ENCODE measurements around the gene MRPL38. TPM values are rescaled to one million over a fixed set of nuclear protein-coding genes. Genes with fewer than 3 reads are reported as not detected.
"Not testable (repeated sequence)": the region's sequence is repeated elsewhere in the genome, so short reads cannot be mapped to it uniquely, and the experiment has no call there.

The MRPL38 gene
- total RNA-seq, 1 donor from 2014 or later, result 76.3 TPM

DNA sequence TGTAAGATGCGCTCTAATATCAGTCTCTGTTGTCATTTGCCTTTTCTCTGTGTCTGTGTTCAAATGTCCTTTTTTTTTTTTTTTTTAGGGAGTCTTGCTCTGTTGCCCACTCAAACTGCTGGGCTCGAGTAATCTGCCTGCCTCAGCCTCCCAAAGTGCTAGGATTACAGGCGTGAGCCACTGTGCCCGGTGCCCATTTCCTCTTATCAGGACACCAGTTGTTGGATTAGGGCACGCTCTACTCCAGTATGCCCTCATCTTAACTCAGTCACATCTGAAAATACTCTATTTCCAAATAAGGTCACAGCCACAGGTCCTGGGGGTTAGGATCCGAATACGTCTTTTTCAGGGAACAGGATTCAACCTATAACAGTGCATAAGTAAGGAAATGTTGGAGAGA lies 24.4 kb downstream of the MRPL38 start:
- intact Hi-C loops (cut with DNase I), result no loop called here
- no peak for DNase-seq (ENCODE audit: low spot score)

DNA sequence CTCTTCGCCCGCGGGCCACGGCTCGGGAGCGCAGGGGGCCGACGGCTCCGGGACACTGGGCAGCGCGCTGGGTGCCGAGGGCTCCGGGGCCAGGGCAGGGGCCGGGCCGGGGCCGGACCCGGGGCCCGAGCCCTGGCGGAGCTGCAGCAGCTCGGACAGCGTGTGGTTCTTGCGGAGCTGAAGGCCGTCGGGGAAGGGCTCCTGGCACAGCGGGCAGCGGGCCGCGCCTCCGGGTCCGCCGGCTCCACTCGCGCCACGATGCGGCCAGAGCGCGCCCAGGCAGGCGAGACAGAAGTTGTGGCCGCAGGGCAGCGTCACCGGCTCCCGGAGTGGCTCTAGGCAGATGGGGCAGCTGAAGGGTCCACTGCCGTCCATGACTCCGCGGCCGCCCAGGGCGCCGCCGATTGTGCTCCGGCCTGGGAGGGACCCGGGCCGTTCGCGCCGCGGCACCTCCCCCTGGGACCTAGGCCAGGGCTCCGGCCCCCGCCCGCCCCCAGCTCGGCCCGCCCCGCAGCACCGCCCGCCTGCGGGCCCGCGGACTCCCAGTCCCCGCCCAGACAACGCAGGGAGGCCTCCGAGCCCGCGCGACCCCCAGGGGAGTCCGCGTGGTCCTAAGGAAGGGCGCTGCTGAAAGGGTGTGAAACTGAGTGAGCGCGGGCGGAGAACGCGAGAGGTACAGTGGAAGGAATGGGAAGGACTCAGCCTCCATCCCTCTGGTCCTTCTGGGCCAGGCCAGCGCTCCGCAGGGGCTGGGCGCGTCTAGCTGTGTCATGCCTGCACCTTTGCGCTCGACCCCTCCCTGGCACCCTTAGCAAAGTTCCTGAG lies 26.3 kb downstream of the MRPL38 start, which contains the start of gene TRIM47:
TSS of gene TRIM47 (minus strand) at position 408 of the 825 bp plus-strand sequence. CDS start at position 375, 33 bp downstream.
- intact Hi-C loops (cut with DNase I), result no loop called here
- no peak for DNase-seq (ENCODE audit: low spot score)

DNA sequence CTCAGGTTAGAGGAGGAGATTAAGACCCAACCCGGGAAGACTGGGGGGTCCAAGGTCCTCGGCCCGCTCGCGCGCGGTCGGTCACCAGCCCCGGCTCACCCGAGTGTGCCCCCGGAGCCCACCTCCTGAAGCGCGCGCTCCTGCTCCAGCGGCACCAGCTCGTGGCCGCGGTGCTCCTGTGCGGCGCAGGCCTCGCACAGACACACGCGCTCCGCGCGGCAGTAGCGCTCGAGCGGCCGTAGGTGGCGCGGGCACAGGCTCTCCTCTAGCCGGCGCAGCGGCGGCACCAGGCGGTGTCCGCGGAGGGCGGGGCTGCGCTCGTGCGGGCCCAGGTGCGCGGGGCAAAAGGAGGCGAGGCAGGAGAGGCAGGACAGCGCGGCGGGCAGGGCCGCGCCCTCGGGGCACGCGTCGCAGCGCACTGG lies 26.9 kb downstream of the MRPL38 start:
- no peak for DNase-seq (ENCODE audit: low spot score)
- intact Hi-C loops (cut with DNase I), result loop anchor here (1.0 to 2.0 kb wide), 4 partner anchors 19 to 93 kb away; partner anchors contain the start of genes TRIM65, UNK and WBP2

DNA sequence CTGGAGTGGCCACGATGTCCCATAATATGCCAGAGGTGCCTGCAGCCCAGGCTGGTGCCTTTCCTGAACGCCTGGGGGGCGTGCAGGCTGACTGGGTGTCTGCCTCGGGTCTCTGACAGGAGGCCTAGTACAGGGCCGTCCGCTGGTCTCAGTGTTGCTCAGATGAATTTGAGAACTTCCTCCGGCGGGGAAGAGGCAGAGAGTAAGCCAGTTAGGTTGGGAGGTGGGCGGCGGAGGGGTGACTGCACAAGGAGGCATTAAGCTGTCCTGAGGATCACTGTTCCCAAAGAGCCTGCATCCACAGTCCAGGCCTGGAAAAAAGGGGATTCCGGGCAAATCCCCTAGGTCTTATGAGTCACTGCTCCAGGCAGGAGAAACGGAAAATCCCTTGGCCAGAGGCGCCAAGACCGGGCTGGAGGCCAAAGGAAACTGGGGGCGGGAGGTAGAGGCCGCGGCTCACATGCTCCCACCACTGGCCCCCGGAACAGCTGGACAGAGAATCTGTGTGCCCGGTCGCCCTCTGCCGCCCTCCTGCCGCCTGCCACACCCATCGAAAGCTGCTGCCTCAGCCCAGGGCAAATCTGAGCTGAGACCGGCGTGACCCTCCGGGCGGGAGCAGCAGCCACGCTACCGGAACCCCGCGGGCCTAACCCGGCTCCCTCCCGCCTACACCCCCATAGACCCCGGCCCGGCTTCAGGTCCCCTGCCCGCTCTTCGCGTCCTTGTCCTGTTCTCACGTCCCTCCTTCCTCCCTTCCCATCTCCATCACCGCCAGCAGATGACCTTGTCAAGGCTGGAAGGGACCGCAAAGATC lies 27.5 kb downstream of the MRPL38 start:
- DNase-seq (ENCODE audit: low spot score), result peak; percentile 97
- intact Hi-C loops (cut with DNase I), result loop anchor here (1.0 to 2.0 kb wide), 4 partner anchors 19 to 93 kb away; partner anchors contain the start of genes TRIM65, UNK and WBP2

DNA sequence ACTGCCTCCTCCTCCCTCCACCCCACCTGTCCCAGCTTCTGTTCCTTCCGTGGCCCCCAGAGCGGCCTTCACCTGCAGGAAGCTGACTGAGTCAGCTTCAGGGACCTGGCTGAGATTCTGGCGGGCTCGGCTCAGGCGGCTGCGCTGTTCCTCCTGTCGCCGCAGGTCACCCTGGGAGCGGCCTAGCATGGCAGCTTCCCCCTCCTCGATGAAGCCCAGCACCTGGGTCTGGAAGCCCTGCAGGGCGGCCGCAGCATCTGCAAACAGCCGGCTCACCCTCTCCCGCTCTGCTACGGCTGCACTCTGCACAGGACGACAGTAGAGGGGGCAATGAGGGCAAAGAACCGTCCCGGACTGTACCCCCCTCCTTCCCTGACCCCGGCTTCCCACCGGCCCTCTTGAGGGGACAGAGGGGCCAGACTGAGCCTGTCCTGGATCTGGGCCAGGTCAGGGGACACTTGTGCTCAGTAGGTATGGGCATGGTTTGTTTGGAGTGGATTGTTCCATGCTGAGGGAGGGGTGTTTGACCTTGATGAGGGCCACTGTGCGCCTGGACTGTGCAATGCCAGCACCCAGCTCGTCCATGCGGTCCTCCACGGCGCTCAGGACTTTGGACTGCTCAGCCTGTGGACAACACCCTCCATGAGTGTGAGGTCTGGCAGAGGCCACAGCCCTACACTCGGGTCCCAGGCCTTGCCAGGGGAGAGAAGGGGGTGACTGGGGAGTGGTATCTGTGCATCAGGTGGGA lies 28.3 kb downstream of the MRPL38 start:
- intact Hi-C loops (cut with DNase I), result loop anchor here (2.0 kb wide), 1 partner anchor 68 kb away; no protein-coding TSS in a partner anchor
- DNase-seq (ENCODE audit: low spot score), result no peak

DNA sequence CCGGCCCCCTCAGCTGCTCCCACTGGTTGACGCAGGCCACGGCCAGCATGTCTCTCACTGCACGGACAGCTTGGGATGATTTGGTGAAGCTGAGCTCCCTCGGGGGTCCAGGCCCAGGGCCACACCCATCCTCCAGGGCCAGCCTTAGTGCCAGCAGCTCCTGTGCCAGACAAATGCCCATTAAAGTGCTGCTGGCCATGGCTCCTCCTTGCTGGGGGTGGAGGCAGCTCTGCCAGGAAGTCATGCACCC lies 28.8 kb downstream of the MRPL38 start:
- no peak for DNase-seq (ENCODE audit: low spot score)
- intact Hi-C loops (cut with DNase I), result loop anchor here (2.0 kb wide), 1 partner anchor 67 kb away; no protein-coding TSS in a partner anchor

DNA sequence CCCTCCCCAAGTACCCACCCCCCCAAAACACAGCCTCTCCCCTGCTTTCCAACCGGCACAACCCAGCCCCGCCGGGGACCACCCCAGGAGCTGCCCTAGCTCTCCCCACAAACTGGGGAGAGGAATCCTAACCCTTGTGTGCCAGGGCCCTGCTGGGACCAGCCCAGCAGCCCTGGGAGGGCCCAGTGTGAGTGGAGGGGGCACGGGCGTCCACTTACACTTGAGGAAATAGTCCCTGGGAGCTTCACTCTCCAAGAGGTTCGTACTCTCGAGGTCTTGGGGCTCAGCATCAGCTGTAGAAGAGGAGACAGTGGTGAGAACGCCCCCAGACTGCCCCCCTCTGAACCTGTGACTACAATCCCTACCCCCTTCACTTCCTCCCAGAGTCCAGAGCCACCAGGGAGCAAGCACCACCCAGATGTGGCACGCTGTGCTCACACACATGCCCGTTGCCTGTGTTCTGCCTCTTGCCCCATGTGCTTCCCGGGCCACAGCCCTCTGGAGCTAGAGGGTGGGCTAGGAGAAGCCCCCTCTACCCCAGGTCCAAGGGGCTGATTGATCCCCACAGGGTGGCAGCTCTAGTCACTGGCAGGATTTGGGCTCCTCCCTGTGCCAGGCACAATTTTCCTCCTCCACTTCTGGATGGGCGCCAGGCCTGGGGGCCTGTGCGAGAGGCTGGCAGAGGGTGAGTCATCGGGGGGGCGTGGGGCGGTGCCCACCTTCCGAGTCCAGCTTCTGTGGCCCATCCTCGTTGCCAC lies 29.3 kb downstream of the MRPL38 start:
- intact Hi-C loops (cut with DNase I), result no loop called here
- no peak for DNase-seq (ENCODE audit: low spot score)

DNA sequence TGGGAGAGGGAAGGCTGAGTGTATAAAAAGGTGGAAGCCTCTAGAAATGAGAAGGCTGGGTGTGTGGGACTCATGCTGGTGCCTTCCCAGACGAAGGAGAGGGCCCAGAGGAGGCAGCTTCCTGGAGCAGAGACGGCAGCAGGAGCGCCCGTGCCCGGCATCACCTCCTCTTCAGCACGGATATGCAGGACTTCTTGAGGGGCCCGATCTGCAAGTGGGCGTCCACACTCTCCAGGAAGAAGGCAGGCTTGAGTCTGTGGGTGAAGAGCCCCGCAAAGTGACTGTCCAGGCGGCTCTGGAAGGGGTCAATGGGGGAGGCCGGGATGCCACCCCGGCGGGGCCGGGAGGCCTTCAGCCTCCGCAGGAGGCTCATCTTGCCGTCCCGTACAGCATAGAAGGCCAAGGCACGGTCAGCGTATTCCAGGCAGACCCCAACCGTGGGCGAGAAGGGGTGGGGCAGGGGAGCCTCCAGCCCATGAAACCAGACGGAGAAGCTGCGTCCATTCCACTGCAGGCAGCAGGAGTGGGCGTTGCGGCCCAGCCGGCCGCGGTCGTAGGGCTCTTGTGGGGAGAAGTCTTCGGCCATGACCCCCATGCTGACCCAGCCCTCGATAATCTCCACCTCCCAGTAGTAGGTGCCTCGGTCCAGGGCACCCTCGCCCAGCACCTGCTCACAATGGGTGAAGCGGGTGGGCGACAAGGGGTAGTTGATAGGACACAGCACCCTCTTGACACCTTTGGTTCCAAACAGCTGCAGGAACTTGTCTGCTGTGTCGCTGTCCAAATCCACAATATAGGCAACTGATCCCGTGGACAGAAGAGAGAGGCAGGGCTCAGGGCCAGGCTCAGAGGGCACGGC lies 30.1 kb downstream of the MRPL38 start:
- no peak for DNase-seq (ENCODE audit: low spot score)
- intact Hi-C loops (cut with DNase I), result no loop called here

DNA sequence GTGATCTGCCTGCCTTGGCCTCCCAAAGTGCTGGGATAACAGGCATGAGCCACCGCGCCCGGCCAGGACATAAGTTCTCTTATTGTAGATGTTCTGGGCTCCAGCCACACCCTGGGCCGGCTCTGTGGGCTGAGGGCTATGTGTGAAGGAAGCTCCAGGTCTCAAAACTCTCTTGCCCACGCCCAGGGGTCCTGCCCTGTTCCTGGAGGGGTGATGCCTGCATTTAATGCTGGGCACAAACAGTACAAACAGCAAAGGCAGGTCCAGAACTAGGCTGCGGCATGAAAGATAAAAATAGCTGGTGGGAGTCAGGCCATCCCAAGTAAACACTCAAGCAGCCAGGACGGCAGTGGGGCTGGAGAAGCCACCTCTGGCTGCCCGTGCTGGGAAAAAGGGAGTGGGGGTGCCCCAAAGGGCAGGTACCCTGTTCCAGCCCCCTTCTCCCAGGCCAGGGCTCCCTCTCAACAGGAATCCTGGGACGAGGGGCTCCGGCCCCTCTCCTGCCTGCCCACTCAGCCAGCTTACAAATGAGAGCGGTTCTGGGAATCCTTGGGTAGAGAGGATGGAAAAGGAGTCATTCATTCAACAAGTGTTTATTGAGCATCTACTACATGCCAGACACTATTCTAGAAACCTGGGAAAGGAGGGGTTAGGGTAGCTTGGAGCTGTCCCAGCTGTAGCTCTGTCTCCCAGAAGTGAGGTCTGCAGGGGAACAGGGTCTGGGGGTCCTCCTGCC lies 30.9 kb downstream of the MRPL38 start:
- DNase-seq (ENCODE audit: low spot score), result no peak
- intact Hi-C loops (cut with DNase I), result no loop called here

DNA sequence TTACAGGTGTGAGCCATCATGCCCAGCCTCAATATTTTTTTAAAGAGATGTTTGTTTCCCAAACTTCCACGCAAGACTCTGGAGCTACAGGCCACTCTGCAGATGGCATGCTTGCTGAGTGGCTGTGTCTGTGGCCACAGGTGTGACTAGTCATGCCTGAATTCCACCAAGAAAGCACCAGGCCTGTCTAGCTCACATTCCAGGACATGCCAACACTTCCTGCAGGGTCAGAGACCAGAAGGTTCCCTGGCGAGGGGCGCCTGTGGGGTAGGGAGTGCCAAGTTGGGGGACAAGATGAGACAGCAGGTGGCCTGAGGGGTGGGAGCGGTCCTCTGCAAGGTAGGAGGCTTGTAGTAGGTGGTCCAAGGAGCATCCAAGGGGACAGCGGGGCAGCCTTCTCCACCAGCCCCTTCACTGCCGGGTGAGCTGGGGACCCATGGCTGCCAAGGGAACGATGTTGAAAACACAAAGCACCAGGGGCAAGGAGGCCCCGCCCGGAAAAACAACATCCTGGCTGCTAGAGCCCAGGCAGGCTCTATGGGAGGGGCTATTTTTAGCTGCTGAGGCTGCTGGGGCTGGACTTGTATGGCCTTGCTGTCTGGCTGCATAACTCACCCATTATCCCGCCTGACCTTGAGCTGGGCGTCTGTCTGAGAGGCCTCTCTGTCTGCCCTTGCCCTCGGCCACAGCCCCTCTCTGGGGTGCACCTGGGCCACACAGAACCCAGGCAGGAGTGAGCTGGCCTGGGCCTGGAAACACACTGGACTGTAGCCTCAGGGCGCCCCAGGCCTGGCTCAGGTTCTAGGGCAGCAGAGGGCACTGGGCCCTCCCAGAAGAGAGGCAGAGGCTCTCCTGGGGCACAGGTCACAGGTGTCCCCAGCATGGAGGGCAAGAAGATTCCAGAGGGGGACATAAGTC lies 32.0 kb downstream of the MRPL38 start:
- intact Hi-C loops (cut with DNase I), result no loop called here
- peak; percentile 88 for DNase-seq (ENCODE audit: low spot score)

DNA sequence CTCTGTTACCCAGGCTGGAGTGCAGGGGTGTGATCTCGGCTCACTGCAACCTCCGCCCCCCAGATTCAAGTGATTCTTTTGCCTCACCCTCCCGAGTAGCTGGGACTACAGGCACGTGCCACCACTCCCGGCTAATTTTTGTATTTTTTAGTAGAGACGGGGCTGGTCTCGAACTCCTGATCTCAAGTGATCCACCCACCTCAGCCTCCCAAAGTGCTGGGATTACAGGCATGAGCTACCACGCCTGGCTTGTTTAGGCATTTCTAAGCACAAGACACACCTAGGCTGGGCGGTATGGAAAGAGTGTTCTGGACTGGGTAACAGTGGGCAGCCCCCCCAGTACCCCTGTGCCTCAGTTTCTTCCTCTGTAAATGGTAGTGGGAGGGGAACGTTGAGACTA lies 34.5 kb downstream of the MRPL38 start:
- DNase-seq (ENCODE audit: low spot score); intact Hi-C loops (cut with DNase I): not testable (repeated sequence)

DNA sequence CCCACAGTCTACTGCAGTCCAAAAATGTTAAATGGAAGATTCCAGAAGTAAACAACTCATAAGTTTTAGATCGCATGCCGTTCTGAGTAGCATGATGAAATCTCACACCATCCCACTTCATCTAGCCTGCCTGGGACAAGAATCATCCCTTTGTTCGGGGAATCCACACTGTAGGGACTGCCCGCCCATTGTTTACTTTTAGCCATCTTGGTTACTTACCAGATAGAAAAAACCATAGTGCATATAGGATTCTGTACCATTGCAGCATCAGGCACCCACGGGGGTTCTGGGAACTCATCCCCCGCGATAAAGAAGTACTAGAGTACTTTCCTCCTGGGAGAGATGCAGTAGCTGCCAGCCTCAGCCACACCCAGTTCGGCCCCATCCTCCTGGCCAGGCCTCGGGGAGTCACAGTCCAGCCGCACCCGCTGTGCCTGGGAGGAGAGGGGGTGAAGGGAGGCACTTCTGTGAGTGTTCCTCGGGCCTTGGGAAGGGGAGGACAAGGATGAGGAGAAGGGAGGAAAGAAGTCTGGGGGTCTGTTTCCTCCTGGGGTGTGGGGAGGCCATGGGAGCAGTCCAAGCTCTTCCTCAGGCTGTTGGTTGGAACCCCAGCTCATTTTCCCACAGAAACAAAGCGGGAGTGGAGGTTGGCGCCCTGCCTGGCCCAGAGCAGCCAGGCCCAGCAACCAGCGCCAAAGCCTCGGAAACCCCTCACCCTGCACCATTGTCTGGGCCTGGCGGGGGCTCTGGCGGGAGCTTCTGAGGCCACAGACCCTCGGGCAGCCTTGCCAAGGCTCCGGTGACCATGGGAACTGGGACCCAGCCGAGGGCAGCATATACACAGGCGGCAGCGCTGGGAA lies 35.2 kb downstream of the MRPL38 start:
- no peak for DNase-seq (ENCODE audit: low spot score)
- intact Hi-C loops (cut with DNase I), result no loop called here

DNA sequence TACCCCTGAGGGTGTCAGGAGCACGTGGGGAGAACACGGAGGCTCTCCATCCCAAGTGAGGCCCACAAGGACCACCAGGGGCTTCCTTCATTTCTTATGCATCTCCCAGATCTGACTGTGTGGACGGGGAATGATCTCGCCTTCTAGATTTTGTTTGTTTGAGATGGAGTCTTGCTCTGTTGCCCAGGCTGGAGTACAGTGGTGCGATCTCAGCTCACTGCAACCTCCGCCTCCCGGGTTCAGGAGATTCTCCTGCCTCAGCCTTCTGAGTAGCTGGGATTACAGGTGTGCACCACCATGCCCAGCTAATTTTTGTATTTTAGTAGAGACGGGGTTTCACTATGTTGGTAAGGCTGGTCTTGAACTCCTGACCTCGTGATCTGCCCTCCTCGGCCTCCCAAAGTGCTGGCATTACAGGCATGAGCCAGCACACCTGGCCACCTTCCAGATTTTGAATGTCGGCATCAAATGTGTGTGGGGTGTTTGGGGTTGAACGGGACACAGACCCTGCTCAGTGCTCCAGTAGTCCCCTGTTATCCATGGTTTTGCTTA lies 35.9 kb downstream of the MRPL38 start:
- intact Hi-C loops (cut with DNase I); DNase-seq (ENCODE audit: low spot score): not testable (repeated sequence)

DNA sequence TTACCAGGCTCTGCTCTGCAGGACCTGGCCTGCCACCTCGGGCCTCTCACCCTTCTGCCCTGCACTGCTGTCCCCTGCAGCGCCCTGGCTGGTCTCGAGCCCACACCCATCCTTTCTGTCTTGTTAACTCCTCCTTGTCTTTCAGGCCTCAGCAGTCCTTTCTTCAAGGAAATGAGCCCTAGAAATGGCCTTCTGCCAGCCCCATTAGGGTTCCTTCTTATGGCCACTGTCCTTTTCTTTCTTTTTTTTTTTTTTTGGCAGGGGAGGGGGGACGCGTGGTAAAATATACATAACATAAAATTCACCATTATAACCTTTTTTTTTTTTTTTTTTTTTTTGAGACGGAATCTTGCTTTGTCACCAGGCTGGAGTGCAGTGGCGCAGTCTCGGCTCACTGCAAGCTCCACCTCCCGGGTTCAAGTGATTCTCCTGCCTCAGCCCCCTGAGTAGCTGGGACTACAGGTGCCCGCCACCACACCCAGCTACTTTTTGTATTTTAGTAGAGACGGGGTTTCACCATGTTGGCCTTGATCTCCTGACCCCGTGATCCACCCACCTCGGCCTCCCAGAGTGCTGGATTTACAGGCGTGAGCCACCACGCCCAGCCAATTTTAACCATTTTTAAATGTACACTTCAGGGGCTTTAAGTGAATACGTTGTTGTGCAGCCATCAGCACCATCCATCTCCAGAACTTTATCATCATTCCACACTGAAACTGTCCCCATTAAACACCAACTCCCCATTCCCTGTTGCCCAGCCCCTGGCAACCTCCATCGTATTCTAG lies 39.1 kb downstream of the MRPL38 start:
- DNase-seq (ENCODE audit: low spot score); intact Hi-C loops (cut with DNase I): not testable (repeated sequence)

DNA sequence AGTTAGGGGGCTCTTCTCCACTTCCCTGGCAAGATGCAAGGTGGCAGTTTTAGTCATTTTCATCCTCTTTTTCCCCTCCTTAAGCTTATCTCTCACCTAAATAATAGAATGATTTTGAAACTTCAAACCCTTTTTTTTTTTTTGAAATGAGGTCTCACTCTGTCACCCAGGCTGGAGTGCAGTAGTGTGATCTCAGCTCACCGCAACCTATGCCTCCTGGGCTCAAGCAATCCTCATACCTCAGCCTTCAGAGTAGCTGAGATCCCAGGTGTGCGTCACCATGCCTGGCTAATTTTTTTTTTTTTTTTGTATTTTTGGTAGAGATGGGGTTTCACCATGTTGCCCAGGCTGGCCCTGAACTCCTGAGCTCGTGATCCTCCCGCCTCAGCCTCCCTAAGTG lies 39.8 kb downstream of the MRPL38 start:
- intact Hi-C loops (cut with DNase I); DNase-seq (ENCODE audit: low spot score): not testable (repeated sequence)

Data from cardiac septum (tissue), 1 donor.